AG08396 (cell line): ENCODE data around the gene COL19A1.
A peak's percentile ranks its signal among the peaks of the same experiment; 100 is the strongest.

Experiments used
- DNase-seq: peaks from one replicate; pipeline ENCODE4 v3.0.0; 2012; ENCODE audit warnings: low spot score, mixed read lengths

Gene COL19A1

DNA sequence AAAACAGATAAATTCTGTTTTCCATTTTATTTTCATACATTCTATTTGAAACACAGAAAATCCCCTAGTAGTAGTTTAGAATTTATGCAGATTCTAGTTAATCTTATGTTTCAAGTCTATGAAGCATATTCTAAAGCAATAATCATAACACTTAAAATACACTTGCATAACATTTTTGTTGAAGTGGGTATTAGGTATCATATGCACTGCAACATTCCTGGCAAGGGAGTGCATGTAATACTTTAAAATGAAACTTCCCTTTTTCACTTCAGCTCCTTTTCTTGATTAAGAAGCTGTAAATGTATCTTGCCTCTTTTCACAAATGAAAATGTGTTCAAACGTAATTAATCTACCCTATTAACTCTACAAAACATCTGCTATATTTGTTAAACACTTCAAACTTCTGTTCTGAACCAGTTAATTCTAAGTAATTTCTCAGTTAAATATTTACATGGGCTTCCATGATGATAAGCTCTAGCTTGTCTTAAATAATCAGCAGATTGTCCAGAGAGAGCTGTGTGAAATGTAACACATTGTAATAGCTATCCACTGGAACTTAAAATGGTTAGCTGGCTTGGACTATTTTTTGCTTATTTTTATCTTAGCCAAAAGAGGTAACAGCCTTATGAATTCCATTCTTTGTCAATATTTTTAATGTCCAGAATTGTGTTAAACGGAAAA, 192.8 kb downstream of the COL19A1 start:
- DNase-seq: no peak

DNA sequence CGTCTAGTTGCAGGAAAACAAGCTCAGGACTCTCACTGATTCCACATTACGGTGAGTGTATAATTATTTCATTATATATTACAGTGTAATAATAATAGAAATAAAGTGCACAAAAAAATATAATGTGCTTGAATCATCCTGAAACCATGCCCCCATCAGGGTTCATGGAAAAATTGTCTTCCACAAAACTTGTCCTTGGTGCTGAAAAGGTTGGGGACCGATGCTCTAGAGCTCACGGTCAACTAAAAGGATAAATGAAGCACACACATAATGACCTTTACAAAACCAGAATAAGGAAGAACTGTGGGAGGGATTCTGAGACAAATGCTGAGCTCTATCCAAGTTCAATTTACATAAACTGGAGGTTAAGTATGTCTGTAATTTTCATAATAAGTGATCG, 194.3 kb downstream of the COL19A1 start:
- DNase-seq: no peak

DNA sequence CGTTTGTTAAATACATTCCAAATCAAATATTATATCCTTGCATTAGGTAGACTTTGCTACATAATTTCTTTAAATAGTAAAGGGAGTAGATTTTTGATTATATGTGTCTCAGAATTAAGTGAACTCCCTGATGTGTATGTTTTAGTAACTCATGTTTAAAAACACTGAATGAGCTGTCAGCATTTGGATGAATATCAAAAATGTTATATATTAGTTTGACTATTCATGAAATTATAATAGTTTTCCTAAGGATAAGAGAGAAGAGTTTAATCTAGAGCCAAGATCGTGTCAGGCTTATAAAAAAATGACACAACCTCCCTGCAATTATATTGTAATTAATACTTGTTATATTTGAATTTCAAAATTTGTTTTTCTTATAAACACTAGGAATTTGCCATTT, 195.2 kb downstream of the COL19A1 start:
- DNase-seq: no peak

DNA sequence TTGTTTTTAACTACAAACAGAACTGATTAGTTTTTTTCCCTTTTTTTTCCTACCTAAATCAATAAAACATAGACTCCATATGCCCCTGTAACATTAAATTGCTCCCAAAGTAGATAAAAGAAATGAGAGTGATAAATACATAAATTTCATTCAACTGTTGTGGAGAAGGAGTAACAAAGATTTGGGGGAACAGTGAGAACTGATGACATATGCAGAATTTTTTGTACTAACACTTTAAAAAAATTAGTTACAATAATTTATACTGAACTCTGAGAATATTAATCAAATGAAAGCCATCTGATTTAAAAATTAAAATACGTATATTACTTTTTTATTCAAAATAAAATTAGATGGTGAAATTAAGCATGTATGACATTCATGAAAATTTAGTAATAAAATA, 195.7 kb downstream of the COL19A1 start:
- DNase-seq: no peak

DNA sequence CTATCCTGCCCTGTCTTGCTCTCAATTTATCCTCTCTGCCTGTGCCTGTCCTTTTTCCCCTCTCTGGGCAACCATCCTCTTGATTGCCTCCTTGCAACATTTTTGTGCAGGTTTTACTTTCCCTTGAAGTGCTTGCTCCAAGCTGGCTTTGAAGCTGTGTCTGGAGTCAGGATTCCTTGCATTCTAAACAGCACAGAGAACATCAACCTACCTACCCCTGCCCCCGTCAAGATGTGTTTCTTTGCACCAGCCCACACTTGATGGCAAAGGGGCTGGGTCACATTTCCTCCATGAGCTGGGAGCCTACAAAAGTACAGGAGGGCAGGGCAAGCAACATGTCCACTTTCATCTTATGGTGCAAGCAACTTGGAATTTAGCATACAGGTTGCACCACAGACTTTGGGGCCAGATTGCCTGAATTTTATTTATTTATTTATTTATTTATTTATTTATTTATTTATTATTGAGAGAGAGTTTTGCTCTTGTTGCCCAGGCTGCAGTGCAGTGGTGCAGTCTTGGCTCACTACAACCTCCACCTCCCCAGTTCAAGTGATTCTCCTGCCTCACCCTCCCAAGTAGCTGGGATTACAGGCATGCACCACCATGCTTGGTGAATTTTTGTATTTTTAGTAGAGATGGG, 206.3 kb downstream of the COL19A1 start:
- DNase-seq: no peak

DNA sequence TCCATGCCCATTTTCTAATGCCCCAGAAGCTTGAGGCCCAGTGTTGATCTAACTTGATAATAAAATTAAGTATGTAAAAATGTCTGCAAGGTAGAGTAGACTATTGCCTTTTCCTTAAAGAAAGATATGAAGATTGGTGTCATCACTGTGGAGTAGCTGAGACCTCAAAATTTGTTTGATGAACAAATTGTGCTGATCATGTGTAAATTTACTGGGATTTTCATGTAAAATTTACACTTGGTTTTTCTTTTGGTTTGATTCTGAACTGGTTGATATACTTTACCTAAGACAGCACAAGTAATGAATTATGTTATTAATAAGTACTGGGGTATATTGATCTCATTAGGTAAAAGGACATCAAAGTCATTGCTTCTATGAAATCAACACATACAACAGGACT, 207.3 kb downstream of the COL19A1 start:
- no peak for DNase-seq

DNA sequence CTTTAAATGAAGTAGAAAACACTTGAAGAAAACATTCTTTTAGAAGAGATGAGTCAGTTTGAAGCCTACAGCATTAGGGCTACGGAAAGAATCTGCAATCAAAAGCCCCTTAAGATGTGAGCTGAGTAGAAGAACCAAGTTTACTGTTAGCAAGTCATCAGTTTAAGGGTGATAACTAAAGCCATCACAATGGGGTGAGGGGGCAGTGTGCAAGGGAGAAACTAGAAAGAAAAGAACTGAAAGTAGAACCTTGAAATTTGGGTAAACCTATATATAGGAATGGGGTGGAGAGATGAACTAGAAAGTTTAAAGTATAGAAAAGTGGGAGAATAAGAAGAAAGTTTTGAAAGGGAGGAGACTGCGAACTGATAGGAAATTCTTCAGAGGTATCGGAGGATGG, 212.9 kb downstream of the COL19A1 start:
- no peak for DNase-seq

DNA sequence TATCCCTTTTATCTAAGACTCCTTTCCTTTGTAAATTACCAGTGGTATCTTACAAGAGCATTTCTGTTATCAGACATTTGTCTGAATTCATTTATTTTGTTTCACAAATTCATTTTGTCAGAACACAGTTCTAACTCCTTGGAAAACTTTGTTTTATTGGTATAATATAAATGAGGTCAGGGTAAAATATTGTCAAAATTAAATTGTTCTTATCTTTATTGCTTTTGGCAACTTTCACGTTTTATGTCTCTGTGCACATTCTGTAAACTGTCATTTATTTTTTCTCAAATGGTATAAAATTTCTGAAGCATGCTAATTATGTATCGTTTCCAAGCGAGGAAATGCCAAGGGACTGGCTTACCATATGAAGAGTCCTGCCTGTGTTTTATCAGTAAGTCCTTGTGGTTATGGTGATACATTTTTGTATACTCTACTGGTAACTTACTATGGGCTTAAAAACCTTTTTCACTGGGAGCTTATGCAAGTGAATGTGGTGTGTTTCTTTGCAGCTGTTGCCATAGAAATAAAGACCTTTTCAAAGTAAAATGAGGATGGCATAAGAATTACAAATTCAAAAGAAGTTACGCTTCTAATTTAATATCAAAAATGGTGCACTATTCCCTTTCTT, 214.2 kb downstream of the COL19A1 start:
- DNase-seq: no peak

DNA sequence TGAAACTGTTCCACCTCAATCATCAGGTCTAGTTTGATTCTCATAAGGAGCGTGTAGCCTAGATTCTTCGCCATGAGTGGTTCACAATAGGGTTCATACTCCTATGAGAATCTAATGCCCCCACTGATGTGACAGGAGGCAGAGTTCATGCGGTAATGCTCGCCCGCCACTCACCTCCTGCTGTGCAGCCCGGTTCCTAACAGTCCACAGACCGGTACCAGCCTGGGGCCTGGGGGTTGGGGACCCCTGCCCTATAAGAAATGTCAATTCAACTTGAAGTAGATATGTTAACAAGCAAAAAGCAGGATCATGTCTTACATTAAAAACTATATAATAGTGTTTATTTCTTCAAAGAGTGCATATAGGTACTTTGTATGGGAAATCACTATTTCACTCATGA, 216.5 kb downstream of the COL19A1 start:
- no peak for DNase-seq

DNA sequence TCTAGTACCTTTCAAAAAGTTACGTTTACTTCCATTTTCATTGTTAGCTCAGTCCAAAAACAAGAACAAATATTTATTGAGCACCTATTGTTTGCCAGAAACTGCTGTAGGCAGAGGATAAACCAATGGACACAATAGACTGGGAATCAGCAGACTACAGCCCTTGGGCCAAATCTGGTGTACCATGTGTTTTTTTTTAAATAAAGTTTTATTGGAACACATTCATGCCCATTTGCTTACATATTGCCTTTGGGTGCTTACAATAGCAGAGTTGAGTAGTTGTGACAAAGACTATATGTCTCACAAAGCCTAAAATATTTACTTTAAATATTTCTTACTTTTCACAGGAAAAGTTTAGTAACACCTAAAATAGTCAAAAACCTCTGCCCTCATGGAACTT, 220.4 kb downstream of the COL19A1 start:
- DNase-seq: no peak

DNA sequence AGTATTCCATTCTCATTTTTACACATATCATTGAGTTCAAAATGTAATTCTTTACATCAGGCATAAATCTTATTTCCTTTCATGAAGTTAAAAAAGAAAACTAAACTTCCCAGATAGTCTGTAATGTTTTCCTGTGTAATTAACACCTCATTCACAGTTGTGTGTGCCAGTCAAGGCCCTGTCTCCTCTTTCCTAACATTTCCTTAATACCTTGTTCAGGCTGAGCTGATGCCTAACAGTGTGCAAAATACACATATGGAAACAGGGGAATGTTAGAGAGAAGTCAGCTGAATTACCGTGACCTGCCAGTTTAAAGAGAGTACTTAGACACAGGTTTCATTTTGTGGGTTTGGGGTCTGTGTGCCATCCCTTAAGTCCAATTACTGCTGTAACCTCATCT, 227.8 kb downstream of the COL19A1 start:
- DNase-seq: no peak

DNA sequence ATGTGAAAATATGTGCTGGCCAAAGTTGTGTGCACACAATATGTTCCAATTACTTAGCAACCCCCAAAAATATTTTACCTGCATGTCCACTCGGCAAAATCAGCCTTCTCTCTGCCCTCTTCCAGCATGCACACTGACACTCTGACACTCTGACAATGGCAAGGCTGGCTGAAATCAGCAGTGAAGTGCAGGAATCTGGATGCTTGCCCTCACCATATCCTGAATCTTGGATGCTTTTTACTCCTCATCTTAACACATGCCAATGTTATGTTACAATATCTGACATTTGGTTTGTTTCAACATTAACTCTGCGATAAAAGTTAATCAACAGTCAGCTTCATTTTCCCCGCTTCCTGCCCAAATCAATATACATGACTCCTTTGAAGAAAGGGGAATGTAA, 233.4 kb downstream of the COL19A1 start:
- no peak for DNase-seq

DNA sequence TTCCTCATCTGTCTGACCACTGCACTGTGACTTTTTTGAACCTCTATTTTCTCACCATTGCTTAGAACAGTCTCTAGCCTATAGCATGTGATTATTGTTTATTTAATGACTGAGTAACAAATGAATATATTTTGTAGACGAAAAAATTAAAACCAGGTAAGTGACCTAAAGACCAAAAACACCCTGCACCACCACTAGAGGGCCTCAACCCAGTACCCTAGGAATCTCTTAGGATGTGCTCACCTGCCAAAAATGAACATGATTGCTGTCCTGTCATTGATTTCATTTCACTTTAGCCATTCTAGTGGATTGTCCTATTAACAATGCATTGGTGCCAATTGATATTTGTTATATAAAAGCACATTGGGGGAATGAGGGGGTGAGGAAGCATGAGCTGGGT, 237.4 kb downstream of the COL19A1 start:
- no peak for DNase-seq

DNA sequence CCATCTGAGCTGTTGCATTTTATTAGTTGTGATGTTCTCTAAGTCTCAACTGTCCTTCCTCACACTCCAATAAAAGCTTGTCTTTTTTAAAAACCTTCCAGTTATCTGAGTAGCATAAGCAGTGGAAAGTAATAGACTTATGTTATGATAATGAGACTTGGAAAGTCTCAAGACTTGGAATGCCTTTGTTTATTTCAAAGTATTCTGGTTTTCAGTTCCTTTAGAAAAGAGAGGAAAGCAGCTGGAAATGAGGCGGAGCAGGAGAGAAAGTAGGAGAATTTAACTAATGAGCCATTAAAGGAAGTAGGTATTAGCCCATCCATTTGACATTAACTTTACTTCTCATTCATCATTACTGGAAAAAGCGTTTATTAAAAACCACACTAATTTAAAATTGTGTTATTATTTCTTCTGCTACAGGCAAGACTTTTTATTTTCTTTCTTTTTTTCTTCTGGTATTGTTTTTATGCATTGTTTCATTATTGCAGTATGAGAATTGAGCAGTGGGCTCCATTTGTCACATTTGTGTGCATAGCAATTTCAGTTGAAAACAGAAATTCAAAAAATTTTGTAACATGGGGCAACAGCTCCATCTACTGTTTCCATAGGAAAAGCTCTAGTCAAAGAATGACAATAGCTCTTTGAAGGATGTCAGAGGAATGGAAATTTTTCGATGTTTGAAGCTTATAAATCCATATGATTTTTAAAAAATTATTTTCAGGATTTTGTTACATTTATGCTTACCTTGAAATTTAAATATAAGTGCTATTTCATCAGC, 241.7 kb downstream of the COL19A1 start:
- DNase-seq: peak; percentile 21

DNA sequence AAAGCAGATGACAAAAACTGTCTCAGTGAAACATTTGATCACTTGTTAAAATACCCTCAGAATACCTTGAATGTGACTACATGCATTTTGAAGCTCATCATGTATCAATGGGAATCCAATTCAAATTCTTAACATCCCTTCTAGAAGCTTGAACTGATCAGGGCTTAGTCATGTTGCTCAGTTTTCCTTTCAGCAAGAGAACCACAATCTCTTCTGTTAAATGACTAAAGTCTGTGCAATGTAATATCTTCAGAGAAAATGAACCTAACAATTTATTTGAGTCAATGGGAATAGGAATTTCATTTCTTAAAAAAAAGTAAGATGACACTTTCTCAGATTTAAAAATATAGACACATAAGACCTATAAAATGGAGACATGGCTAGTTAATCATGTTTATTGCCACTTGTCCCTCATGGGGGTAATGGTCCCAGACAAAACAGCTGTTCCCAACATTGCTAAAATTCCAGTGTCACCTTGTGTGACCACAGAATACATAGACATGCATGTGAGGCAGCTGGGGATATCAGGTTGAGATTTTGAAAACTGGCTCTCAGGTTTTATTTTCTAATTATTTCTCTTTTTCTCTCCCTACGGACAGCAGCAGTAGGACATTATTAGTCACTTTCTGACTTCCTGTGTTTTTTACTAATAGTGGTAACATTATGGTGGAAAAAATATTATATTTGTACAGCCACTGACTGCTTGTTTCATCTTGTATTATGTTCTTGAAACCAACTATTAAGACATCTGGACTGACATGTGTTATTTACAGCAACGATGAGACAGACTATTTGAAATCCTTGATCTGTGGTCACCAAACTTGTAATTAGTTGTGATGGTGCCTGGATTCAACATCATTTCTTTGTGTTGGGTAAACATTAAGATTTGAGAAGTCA, 244.0 kb downstream of the COL19A1 start:
- peak; percentile 7 for DNase-seq

DNA sequence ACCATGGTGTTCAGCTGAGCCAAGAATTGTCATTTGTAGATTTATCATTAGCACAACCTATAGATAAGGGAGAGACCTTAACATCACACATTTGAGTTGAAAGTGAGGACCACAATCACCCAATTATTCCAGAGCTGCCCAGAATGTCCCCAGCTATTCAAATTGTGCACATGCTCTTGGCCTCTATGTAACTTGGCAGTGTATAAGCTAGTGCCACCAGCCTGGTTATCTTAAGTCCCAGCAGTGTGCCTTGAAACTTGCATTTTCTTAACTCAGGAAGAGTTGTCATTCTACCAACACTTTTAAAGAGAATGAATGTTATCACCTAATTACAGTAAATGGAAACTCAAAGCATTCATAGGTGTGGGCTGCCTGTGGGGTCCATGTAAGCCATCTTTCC, 245.4 kb downstream of the COL19A1 start:
- no peak for DNase-seq

DNA sequence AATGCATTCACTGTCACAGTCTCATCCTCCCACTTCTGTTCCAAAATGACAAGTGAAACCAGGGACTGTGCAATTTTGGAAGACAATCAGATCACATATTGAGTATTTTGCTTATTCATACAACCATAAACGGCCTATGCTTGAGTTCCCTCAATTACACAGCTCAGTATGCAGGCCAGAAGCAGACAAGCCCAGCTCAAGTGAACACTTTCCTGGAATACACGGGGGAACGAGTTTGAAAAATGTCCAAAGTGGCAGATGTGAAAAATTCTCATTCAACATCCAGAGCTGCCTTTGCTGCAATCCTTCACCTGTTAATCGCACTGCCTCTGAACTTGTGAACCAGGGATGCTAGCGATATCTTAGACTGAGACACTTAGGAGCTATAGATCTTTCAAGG, 246.4 kb downstream of the COL19A1 start:
- no peak for DNase-seq

DNA sequence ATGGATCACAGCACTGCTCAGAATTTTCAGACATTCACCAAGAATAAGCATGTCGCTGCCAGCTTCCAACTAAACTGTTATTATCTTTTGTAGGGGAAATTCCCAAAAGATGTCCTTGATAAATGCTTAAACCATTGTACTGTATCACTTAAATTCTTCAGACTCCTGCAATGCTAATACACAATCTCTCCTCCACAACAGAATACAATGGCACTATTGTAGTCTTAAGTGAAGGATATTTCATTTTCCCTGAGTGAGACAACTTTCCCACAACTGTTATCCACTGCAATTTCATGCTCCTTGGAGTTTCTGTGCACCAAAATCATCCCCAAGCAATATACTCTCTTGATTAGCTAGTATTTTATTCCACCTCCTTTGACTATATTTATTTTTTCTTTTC, 246.8 kb downstream of the COL19A1 start:
- no peak for DNase-seq

DNA sequence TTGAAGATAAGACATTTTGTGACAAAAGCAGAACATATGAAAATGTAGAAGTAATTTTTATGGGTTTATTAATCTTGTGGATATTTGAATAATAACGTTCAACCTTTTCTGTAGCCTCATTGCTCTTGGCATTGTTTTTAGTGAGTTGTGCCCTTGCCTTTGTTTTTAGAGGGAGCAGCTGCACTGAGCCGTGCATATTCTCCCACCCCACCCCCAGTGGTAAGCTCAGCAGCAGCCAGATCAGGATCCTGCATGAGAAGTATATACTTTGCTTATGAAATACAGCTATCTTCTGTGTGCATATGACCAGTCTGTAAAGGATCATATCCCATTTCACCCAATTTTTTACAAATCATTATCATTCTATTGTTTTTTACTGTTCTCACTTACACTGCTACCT, 252.3 kb downstream of the COL19A1 start:
- no peak for DNase-seq

DNA sequence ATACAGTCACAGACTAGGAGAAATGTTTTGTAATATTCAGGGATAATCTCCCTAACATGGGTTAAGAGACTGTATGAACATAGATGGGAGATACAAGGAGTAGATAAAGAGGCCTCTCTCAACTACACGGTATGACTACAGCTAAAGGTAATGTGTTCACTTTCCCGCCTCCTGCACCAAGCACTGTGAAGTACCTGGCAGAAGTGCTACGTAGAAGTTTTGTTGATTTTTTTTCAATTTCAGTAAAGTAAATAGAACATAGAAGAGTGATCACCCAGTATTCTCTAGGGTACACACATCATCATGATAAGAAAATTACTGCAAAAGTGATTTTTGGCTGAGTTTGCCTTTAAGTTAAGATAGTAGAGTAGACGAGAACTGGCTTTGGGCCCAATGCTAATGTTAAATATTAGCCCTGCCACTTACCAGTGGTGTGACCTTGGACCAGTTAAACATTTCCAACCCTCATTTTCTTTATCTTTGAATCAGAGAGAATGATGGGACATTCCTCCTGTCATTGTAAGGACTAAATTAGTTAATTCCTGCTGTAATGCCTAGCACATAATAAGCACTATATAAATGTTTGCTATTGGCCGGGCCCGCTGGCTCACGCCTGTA, 253.0 kb downstream of the COL19A1 start:
- no peak for DNase-seq

DNA sequence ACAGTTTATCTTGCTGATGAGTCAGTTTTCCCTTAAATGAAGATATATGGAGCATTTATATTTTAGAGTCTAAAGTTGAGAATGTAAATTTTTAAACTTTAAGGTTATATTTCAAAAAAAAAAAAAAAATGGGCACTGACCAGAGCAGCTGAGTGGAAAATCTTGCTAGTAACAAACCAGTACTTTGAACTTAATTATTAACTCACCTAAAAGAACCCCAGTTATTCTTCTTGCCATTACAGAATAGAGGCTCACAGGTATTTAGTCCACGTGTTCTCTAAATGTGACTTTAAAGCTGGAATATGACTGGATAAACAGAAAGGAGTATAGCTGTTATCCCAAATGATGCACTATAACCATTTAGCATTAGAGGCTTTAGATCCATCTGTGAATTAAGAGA, 258.1 kb downstream of the COL19A1 start:
- no peak for DNase-seq
